A549 (cell line): Measurements from ENCODE around the gene CABYR.

Experiments used
- CHD2 ChIP-seq: fragments of 150-350 bp; IDR thresholded peaks from 2 replicates; pipeline ENCODE4 v1.6.1; 2014; ENCODE audit warnings: low read length; ENCODE audit not compliant: partially characterized antibody
- EP300 ChIP-seq, 2 experiments: fragments of >200 bp; sonication (Bioruptor Twin); formaldehyde crosslinking; IDR thresholded peaks; 2 replicates in 1 of 2; 3 replicates in 1 of 2; pipeline ENCODE4 v1.6.1; 2016 to 2017
- POLR2A ChIP-seq: IDR thresholded peaks from 2 replicates; pipeline ENCODE4 v1.6.1; 2012; ENCODE audit warnings: mild to moderate bottlenecking, low read length
- RAD21 ChIP-seq, 2 experiments: fragments of >200 bp in 1 of 2; sonication (Bioruptor Twin) in 1 of 2; formaldehyde crosslinking in 1 of 2; IDR thresholded peaks in 1 of 2; conservative IDR thresholded peaks in 1 of 2; 2 replicates in 1 of 2; 3 replicates in 1 of 2; pipeline ENCODE4 v1.6.1; 2012 to 2018; ENCODE audit warnings: inconsistent platforms in 1 of 2
- TF ChIP-seq, protein P1 (sequence below): fragments of >200 bp; sonication (Bioruptor Twin); formaldehyde crosslinking; IDR thresholded peaks from 3 replicates; pipeline ENCODE4 v1.5.1; 2016
- TF ChIP-seq, protein P2 (sequence below): fragments of 250-450 bp; sonication (Bioruptor Pico); IDR thresholded peaks from 2 replicates; pipeline ENCODE4 v1.5.0; 2020; ENCODE audit warnings: low read depth, mild to moderate bottlenecking, moderate library complexity
- TF ChIP-seq, protein P3 (sequence below): IDR thresholded peaks from 2 replicates; pipeline ENCODE4 v1.6.1; 2012

DNA sequence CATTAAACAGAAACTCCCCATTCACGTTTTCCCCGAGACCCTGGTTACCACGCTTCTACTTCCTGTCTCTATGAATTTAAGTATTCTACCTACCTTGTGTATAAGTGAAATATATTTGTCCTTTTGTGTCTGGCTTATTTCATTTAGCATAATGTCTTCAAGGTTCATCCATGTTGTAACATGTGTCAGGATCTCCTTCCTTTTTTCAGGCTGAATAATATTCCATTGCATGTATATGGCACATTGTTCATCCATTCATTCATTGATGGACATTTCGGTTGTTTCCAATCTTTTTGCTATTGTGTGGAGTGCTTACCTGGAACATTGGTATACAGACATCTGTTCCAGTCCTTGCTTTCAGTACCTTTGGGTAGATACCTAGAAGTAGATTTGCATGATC lies 18.2 kb upstream of the CABYR start:
- TF ChIP-seq, protein P1, sequence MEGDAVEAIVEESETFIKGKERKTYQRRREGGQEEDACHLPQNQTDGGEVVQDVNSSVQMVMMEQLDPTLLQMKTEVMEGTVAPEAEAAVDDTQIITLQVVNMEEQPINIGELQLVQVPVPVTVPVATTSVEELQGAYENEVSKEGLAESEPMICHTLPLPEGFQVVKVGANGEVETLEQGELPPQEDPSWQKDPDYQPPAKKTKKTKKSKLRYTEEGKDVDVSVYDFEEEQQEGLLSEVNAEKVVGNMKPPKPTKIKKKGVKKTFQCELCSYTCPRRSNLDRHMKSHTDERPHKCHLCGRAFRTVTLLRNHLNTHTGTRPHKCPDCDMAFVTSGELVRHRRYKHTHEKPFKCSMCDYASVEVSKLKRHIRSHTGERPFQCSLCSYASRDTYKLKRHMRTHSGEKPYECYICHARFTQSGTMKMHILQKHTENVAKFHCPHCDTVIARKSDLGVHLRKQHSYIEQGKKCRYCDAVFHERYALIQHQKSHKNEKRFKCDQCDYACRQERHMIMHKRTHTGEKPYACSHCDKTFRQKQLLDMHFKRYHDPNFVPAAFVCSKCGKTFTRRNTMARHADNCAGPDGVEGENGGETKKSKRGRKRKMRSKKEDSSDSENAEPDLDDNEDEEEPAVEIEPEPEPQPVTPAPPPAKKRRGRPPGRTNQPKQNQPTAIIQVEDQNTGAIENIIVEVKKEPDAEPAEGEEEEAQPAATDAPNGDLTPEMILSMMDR, result no peak
- no peak for TF ChIP-seq EP300 (IDR thresholded peaks at IDR 0.05)
- TF ChIP-seq, protein P2, sequence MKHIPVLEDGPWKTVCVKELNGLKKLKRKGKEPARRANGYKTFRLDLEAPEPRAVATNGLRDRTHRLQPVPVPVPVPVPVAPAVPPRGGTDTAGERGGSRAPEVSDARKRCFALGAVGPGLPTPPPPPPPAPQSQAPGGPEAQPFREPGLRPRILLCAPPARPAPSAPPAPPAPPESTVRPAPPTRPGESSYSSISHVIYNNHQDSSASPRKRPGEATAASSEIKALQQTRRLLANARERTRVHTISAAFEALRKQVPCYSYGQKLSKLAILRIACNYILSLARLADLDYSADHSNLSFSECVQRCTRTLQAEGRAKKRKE (CRISPR knock-in tag), result no peak
- TF ChIP-seq, protein P3, sequence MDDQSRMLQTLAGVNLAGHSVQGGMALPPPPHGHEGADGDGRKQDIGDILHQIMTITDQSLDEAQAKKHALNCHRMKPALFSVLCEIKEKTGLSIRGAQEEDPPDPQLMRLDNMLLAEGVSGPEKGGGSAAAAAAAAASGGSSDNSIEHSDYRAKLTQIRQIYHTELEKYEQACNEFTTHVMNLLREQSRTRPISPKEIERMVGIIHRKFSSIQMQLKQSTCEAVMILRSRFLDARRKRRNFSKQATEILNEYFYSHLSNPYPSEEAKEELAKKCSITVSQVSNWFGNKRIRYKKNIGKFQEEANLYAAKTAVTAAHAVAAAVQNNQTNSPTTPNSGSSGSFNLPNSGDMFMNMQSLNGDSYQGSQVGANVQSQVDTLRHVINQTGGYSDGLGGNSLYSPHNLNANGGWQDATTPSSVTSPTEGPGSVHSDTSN, result no peak
- no peak for TF ChIP-seq POLR2A
- TF ChIP-seq RAD21 (conservative IDR thresholded peaks at IDR 0.05 in 1 of 2, IDR thresholded peaks at IDR 0.05 in 1 of 2), result no peak
- no peak for TF ChIP-seq CHD2
